GM12873 (cell line): ENCODE data around the gene ARHGAP6.

Experiments
- TF ChIP-seq, protein P1 (sequence below): IDR thresholded peaks from 2 replicates; pipeline ENCODE4 v1.5.1; 2012; ENCODE audit warnings: low read depth, mild to moderate bottlenecking, moderate library complexity, low read length, control low read depth; ENCODE audit not compliant: insufficient read depth; ENCODE audit errors: missing control alignments

ARHGAP6 gene

GRCh38 chrX:11119313-11119943 lies 546.3 kb downstream of the ARHGAP6 start:
- TF ChIP-seq, protein P1, sequence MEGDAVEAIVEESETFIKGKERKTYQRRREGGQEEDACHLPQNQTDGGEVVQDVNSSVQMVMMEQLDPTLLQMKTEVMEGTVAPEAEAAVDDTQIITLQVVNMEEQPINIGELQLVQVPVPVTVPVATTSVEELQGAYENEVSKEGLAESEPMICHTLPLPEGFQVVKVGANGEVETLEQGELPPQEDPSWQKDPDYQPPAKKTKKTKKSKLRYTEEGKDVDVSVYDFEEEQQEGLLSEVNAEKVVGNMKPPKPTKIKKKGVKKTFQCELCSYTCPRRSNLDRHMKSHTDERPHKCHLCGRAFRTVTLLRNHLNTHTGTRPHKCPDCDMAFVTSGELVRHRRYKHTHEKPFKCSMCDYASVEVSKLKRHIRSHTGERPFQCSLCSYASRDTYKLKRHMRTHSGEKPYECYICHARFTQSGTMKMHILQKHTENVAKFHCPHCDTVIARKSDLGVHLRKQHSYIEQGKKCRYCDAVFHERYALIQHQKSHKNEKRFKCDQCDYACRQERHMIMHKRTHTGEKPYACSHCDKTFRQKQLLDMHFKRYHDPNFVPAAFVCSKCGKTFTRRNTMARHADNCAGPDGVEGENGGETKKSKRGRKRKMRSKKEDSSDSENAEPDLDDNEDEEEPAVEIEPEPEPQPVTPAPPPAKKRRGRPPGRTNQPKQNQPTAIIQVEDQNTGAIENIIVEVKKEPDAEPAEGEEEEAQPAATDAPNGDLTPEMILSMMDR: no peak

- TF ChIP-seq, protein P1: no peak
Measured at GRCh38 chrX:11117745-11118144, 548.0 kb downstream of the ARHGAP6 start.

DNA sequence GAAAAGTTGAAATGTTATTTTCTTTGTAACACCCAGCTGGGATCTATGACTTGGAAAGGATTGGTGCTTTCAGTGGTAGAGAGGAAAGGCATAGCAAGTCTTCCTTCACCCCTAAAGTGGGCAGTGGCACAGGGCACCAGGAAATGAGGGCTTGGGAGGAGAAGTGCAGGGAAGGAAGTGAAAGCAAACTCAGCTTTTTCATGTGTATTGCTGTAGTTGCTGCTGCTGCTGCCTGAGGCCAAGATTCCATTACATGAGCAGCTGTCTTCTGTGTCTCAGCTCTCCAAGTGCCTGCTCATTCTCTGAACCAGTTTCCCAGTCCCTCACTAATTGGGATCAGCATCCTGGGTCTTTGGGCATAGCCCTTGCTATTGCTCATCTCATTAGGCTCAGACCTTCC lies 552.0 kb downstream of the ARHGAP6 start:
- TF ChIP-seq, protein P1: no peak

- TF ChIP-seq, protein P1: no peak
Measured at GRCh38 chrX:11111947-11112346, 553.8 kb downstream of the ARHGAP6 start.

DNA sequence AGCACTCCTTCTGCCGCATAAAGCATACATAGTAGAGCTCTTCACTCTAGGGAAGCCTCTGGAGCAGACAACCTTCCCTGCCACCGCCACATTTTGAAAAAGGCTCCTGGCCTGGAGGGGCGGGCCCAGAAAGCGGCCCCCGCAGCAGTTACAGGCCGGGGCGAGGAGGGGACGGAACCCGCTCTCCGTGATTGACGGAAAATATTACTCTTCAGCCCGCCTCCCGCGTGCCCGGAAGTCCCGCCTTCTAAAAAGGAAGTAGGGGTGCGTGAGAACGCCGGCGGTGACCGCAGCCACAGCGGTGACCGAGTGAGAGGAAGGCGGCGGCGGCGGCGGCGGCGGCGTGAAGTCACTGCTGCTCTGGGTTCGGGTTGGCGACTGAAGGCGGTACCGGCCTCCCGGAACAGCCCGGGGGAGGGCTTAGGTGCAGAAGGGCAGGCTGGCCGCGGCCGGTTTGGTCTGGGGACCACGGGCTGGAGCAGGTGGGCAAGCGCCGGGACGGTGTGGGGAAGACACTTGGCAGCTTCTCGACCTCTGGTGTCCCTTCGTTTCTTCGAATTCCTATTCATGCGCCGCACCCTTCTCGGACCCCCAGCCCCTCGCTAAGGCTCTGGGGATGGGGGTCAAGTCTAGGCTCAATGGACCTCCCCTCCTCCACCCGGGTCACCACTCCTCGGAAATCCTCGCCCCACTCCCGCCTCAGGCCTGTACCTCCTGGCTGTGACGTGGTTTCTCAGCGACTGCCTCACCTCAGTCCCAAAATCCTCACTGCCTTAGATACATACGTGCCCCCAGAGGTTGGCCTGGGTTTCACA lies 554.5 kb downstream of the ARHGAP6 start, which contains the start of gene HCCS:
TSS of gene HCCS (plus strand) at position 296 of the 815 bp plus-strand sequence. CDS start 729 bp downstream, outside the sequence.
- TF ChIP-seq, protein P1: peak; percentile 26

- TF ChIP-seq, protein P1: no peak
Measured at GRCh38 chrX:11109968-11110367, 555.8 kb downstream of the ARHGAP6 start.

- TF ChIP-seq, protein P1: no peak
Measured at GRCh38 chrX:11108253-11108941, 557.3 kb downstream of the ARHGAP6 start.
